CD4-positive, alpha-beta T cell treated with Interleukin-6 for 4 hours (primary cell): ENCODE measurements around the gene CREB5.

ENCODE experiments used
- DNase-seq: peaks from one replicate; pipeline ENCODE4 v3.0.0-alpha.2; 2020; ENCODE audit warnings: mixed read lengths

The CREB5 gene

GRCh38 chr7:28654110-28654509, 241.8 kb downstream of the CREB5 start:
- no peak for DNase-seq

GRCh38 chr7:28656529-28656928, 244.2 kb downstream of the CREB5 start:
- DNase-seq, result no peak

GRCh38 chr7:28658381-28658780, 246.1 kb downstream of the CREB5 start:
- no peak for DNase-seq

- DNase-seq, result no peak
Observed at GRCh38 chr7:28660132-28660531, 247.8 kb downstream of the CREB5 start.

- DNase-seq, result peak; percentile 6
Observed at GRCh38 chr7:28661826-28662595, 249.7 kb downstream of the CREB5 start.

- no peak for DNase-seq
Observed at GRCh38 chr7:28666154-28666553, 253.8 kb downstream of the CREB5 start.

- no peak for DNase-seq
Observed at GRCh38 chr7:28668085-28668484, 255.8 kb downstream of the CREB5 start.

DNA sequence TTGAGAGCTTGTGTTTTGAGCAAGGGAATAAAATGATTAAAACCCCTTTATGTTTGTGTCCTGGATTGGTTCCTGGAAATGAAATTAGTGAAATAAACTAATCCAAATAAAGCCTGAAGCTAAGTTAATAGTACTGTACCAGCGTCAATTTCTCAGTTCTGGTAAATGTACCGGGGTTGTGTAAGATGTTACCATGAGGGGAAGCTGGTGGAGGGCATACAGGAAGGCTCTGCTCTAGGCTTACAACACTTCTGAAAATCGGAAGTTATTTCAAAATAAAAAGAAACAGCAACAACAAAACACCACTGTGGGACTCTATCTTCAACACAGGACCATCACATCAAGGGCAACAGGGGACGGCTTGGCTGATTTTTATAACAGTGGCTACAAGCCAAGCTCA, 257.0 kb downstream of the CREB5 start:
- DNase-seq, result no peak

DNA sequence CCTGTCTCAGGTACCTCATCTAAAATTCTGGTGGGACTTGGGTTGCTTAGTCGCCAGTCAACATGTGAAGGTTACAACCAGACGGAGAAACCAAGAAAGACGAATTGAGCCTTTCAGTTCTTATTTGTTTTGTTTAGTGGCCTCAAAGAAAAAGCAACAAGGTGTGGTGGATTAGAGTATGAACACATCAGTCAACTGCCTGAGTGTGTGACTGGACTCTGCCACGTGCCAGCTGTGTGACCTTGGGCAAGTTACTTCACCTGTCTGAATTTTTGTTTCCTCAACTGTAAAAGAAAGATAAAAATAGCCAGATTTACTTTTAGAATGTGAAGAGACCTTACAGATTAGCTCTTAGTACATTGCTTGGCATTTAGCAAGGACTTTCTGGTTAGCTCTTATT, 259.2 kb downstream of the CREB5 start:
- DNase-seq, result no peak

GRCh38 chr7:28672397-28672797, 260.1 kb downstream of the CREB5 start:
- no peak for DNase-seq

- no peak for DNase-seq
Observed at GRCh38 chr7:28674359-28674782, 262.1 kb downstream of the CREB5 start.

DNA sequence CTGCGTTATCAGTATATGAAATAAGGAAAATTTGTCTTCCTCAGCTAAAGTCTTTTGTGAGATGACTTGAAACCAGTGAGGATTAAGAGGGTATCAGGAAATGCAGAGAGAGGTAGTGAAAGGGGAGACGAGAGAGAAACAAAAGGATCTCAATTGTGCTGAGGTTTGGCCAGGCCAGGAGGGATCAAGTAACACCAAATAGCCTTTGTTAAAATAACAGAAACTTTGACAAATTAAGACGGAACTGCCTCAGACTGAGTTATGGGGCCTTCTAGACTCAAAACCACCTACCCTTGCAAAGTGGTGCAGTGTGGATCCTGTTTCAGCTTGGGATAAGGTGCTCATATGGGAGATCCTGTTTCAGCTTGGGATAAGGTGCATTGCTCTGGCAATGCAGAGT, 263.1 kb downstream of the CREB5 start:
- no peak for DNase-seq

- DNase-seq, result no peak
Observed at GRCh38 chr7:28677668-28678067, 265.4 kb downstream of the CREB5 start.

DNA sequence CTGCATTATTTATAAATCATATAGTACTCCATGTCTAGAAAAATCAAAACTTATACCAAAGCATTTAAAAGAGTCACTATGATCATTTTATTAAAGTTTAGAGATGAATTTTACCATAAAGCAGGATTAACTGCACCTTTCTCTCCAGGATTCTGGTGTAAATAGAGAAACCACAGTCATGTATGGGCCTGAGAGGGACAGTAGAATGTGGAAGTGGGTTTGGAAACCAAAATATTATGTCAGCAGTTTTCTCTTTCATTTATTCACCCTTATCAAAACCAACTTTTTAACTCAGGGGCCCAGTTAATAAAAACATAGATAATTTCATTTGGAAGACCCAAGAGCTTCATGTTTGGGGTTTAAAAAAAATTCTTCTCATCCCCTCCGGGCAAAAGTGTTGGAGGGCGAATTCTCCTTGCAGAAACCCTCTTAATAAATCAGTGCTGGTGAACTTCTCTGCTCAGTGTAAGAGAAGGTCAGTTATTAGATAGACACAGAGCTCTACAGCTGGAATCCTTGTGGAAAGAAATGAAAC, 266.2 kb downstream of the CREB5 start:
- no peak for DNase-seq

DNA sequence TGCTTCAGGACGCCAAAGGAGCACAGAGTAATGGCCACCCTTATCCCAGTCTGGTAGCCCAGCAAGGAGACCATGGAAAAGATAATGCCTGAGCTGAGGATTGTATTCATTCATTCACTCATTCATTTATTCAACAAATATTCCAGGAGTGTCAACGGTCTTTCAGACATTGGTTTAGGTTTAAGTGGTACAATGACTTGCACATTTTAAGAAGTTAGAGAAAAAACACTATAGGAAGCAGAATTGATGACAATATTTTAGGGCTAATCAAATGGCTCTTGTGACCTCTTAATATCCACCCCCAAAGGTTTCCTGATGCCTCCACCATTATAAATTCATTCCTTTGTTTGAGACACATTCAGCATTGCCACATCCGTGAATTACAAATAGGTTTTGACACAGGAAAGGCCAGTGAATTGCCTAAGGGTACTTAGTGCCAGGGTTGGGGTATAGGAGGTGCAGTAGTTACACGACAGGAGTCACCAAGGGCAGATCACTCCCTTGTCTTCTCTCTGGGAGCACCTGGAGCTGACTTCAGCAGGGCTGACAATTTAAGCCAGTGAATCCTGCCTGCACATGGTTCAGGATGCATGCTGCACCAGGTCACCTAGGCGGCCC, 269.5 kb downstream of the CREB5 start:
- DNase-seq, result no peak

DNA sequence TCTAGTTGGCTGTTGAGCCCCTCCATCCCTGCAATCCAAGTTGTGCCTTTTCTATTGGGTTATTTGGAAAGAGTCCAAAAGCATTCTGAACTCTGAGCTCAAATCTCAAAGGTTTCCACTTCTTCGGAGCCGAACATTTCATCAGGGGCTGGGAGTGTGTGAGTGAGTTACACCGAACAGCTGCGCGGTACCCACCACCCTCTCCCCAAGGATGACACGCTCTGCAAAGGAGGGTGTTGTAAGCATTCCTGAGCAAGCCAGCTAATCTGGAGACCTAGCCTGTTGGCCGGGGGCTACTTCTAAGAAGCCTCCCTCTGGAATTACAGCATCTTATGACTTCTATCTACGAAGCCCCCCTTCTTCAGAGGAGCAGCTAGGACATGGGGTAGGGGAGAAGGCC, 270.5 kb downstream of the CREB5 start:
- DNase-seq, result no peak

- DNase-seq, result no peak
Observed at GRCh38 chr7:28684650-28685241, 272.4 kb downstream of the CREB5 start.

DNA sequence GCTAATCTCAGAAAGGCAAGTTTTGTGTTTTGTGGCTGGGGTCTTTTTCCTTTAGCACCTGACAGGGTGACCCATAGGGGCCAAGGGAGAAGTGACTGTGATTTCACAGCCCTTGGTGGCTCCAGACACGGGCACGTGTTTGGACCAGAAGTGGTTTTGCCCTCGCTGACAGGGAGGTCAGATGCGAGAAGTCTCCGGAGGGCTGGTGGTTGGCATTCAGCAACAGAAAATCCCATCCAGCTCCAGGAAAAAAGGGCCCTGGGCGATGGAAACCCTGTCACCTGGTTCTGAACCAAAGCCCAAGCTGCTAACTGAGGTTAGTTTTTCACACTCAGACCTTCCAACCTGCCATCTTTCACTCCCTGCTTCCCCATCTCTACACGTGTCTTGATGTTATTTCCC, 272.9 kb downstream of the CREB5 start:
- DNase-seq, result no peak

- no peak for DNase-seq
Observed at GRCh38 chr7:28685644-28686417, 273.5 kb downstream of the CREB5 start.

GRCh38 chr7:28686418-28686800, 274.1 kb downstream of the CREB5 start:
- DNase-seq, result no peak

GRCh38 chr7:28687537-28687936, 275.2 kb downstream of the CREB5 start:
- DNase-seq, result no peak

DNA sequence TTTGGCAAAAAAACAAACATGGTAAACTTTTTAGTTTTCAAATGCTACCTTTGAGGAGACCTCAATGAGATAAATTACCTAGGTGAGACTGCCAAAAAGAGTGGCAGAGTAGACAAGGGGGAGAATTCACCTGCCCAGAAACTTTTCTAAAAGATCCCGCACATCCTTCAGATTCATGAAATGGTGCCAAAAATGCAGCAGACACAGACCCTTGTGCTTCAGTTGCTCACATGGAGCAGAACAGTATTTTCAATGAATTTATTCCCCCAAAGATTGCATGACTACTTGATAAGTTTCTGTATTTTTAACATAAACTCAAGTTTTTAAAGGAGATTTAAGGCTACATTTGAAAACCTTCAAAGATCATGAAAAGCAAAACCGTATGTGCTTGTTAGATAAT, 275.9 kb downstream of the CREB5 start:
- DNase-seq, result no peak

DNA sequence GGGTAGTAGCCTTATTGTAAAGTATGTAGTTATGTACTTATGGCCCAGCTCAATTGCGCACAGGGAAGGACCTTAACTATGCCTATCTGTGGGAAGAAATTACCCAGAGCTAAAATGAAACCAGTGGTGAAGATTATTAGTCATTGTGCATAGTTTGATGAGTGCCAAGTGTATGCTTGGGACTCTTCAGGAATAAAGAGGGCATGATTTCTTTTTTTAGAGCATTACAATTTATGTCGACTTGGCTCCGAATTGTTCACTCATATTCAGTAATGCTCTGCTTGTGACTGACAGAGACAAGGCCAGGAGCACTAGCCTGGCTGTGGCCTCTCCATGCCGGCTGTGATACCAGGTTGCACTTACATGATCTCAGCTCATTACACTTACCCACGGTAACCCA, 276.3 kb downstream of the CREB5 start:
- no peak for DNase-seq
